WTC11 (cell line): ENCODE measurements around the gene CISH. TPM values are rescaled to one million over a fixed set of nuclear protein-coding genes. Genes with fewer than 3 reads are reported as not detected.

ENCODE experiments used
- ATAC-seq: fragments of 200-7000 bp; cut with Tn5 transposase; 2 replicates; pipeline ENCODE4 v1.10.0; 2021; ENCODE audit warnings: mild to moderate bottlenecking, moderate library complexity
- CTCF ChIA-PET: fragments of 300-600 bp; sonication (Branson Sonifier 250); formaldehyde crosslinking; loops from one replicate; lab custom pipeline; 2021; ENCODE audit warnings: antibody characterized with exemption; lab: Charles Lee
- POLR2A ChIA-PET: fragments of 350-600 bp; sonication (Branson Sonifier 250); formaldehyde crosslinking; loops from one replicate; lab custom pipeline; 2021; ENCODE audit warnings: antibody characterized with exemption; lab: Charles Lee
- DNase-seq: peaks from one replicate; pipeline ENCODE4 v3.0.0; 2021; ENCODE audit warnings: low spot score
- H3K27ac Mint-ChIP-seq: 2 replicates; pipeline ENCODE4 v1.8.0; 2021; ENCODE audit warnings: mixed read lengths
- H3K27me3 Mint-ChIP-seq: 2 replicates; pipeline ENCODE4 v1.8.0; 2021; ENCODE audit warnings: low read depth, mild to moderate bottlenecking, moderate library complexity, mixed read lengths
- H3K36me3 Mint-ChIP-seq: 2 replicates; pipeline ENCODE4 v1.8.0; 2021; ENCODE audit warnings: mixed read lengths
- H3K4me1 Mint-ChIP-seq: 2 replicates; pipeline ENCODE4 v1.8.0; 2022; ENCODE audit warnings: mixed read lengths
- H3K4me3 Mint-ChIP-seq: 2 replicates; pipeline ENCODE4 v1.8.0; 2021; ENCODE audit warnings: mild to moderate bottlenecking, moderate library complexity, mixed read lengths
- H3K9me3 Mint-ChIP-seq: 2 replicates; pipeline ENCODE4 v1.8.0; 2021; ENCODE audit warnings: mixed read lengths
- ESRRA ChIP-seq: sonication (generic); formaldehyde crosslinking; IDR thresholded peaks from 2 replicates; pipeline ENCODE4 v1.8.1; 2022; ENCODE audit warnings: mild to moderate bottlenecking, missing genetic modification reagents, borderline replicate concordance
- FOXK1 ChIP-seq: sonication (generic); formaldehyde crosslinking; IDR thresholded peaks from 2 replicates; pipeline ENCODE4 v1.8.0; 2022; ENCODE audit warnings: mild to moderate bottlenecking, moderate library complexity, missing genetic modification reagents
- GTF2I ChIP-seq: fragments of 250-450 bp; sonication (Bioruptor Pico); conservative IDR thresholded peaks from 2 replicates; pipeline ENCODE4 v1.4.0; 2021; ENCODE audit warnings: mild to moderate bottlenecking
- JUN ChIP-seq: sonication (generic); formaldehyde crosslinking; IDR thresholded peaks from 2 replicates; pipeline ENCODE4 v1.8.0; 2023; ENCODE audit warnings: mild to moderate bottlenecking, missing genetic modification reagents
- NR1H2 ChIP-seq: sonication (generic); formaldehyde crosslinking; IDR thresholded peaks from 2 replicates; pipeline ENCODE4 v1.9.0; 2021; ENCODE audit warnings: mild to moderate bottlenecking, moderate library complexity, missing genetic modification reagents
- NR2C2 ChIP-seq: sonication (generic); formaldehyde crosslinking; IDR thresholded peaks from 2 replicates; pipeline ENCODE4 v1.8.0; 2022; ENCODE audit warnings: mild to moderate bottlenecking, missing genetic modification reagents
- PRRX2 ChIP-seq: fragments of 250-450 bp; sonication (Bioruptor Pico); IDR thresholded peaks from 2 replicates; pipeline ENCODE4 v1.8.0; 2021; ENCODE audit warnings: mild to moderate bottlenecking
- SMAD3 ChIP-seq: sonication (generic); formaldehyde crosslinking; IDR thresholded peaks from 2 replicates; pipeline ENCODE4 v1.8.0; 2022; ENCODE audit warnings: missing genetic modification reagents, mild to moderate bottlenecking, borderline replicate concordance
- SMAD4 ChIP-seq: sonication (generic); formaldehyde crosslinking; IDR thresholded peaks from 2 replicates; pipeline ENCODE4 v1.8.0; 2022; ENCODE audit warnings: mild to moderate bottlenecking, missing genetic modification reagents
- SP1 ChIP-seq: sonication (generic); formaldehyde crosslinking; conservative IDR thresholded peaks from 2 replicates; pipeline ENCODE4 v1.8.1; 2022; ENCODE audit warnings: missing genetic modification reagents
- TEAD4 ChIP-seq: sonication (generic); formaldehyde crosslinking; IDR thresholded peaks from 2 replicates; pipeline ENCODE4 v1.8.0; 2022; ENCODE audit warnings: mild to moderate bottlenecking, missing genetic modification reagents
- TP53 ChIP-seq: sonication (generic); formaldehyde crosslinking; IDR thresholded peaks from 2 replicates; pipeline ENCODE4 v1.8.1; 2023; ENCODE audit warnings: mild to moderate bottlenecking, missing genetic modification reagents
- ZNF138 ChIP-seq: sonication (generic); formaldehyde crosslinking; conservative IDR thresholded peaks from 2 replicates; pipeline ENCODE4 v1.8.1; 2022; ENCODE audit warnings: mild to moderate bottlenecking, moderate library complexity, missing genetic modification reagents
- ZNF219 ChIP-seq: sonication (generic); formaldehyde crosslinking; IDR thresholded peaks from 2 replicates; pipeline ENCODE4 v1.8.0; 2023; ENCODE audit warnings: missing genetic modification reagents, mild to moderate bottlenecking, borderline replicate concordance
- ZNF263 ChIP-seq: sonication (generic); formaldehyde crosslinking; IDR thresholded peaks from 2 replicates; pipeline ENCODE4 v1.8.1; 2022; ENCODE audit warnings: low read depth, mild to moderate bottlenecking, moderate library complexity, missing genetic modification reagents
- ZNF671 ChIP-seq: fragments of 250-450 bp; sonication (Bioruptor Pico); IDR thresholded peaks from 2 replicates; pipeline ENCODE4 v1.8.0; 2021; ENCODE audit warnings: mild to moderate bottlenecking
- total RNA-seq: library from RNA; stranded (reverse); gene quantifications from 3 replicates; pipeline ENCODE4 v1.2.3, GENCODE V29; 2021
- TF ChIP-seq, protein P1 (sequence below): sonication (generic); formaldehyde crosslinking; IDR thresholded peaks from 2 replicates; pipeline ENCODE4 v1.8.1; 2023; ENCODE audit warnings: mild to moderate bottlenecking, missing genetic modification reagents
- TF ChIP-seq, protein P2 (sequence below): sonication (generic); formaldehyde crosslinking; IDR thresholded peaks from 2 replicates; pipeline ENCODE4 v1.8.0; 2022; ENCODE audit warnings: mild to moderate bottlenecking, missing genetic modification reagents
- TF ChIP-seq, protein P3 (sequence below): fragments of 250-450 bp; sonication (Bioruptor Pico); IDR thresholded peaks from 2 replicates; pipeline ENCODE4 v1.9.0; 2021; ENCODE audit warnings: mild to moderate bottlenecking
- TF ChIP-seq, protein P4 (sequence below): sonication (generic); formaldehyde crosslinking; IDR thresholded peaks from 2 replicates; pipeline ENCODE4 v1.8.1; 2022; ENCODE audit warnings: mild to moderate bottlenecking, missing genetic modification reagents, moderate library complexity, borderline replicate concordance
- TF ChIP-seq, protein P5 (sequence below): sonication (generic); formaldehyde crosslinking; IDR thresholded peaks from 2 replicates; pipeline ENCODE4 v1.8.1; 2023; ENCODE audit warnings: mild to moderate bottlenecking, moderate library complexity, missing genetic modification reagents

Gene CISH
- total RNA-seq, 1 experiment from 2014 or later = 2.4 TPM

DNA sequence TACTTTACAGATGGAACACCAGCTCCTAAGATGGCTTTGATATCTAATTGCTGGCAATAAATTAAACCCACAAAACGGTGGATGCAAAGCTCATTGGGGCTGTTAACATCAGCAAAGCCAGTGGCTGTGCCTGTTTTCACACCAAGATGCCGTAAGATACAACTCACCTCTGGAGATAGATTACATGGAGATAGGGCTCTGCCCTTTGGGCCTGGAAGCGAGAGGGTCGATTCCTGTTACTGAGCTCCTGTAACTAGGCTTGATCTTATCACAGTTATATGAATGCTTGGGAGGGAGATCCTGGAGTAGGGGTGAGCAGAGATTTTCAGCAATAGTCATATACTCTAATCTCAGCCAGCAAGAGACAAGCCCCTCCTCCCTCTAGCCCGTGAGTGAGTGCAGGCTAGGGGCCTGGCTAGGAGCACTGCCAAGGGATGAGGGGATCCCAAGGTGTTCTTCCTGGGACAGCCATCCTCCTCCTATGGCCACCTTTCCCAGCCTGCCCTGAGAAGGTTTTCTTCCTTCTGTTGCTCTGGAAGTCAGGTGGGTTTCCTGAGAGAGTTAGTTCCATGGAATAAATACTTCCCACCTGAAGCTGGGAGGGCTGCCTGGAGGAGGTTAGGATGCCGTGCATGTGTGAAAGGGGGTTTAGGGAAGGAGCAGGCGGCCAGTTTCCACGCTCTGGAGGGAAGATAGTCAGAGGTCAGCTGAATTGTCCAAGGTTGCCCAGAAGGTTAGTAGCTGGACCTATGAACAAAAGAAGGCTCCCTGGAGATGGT, 45.0 kb upstream of the CISH start:
- no peak overlapping the region for H3K27ac Mint-ChIP-seq
- no peaks in the 10 kb centered on the region for H3K36me3 Mint-ChIP-seq
- CTCF ChIA-PET = interaction anchor here (0.6 to 3.1 kb wide), 2 partner anchors 40 to 206 kb away, joined by 3 to 11 read pairs; partner anchors contain the start of gene MAPKAPK3
- H3K4me3 Mint-ChIP-seq = no peak overlapping the region
- ATAC-seq (no peak), DNase-seq (no peak)
- TF ChIP-seq TEAD4 (CRISPR knock-in tag) = no peak
- TF ChIP-seq PRRX2 (CRISPR knock-in tag) = no peak
- no peak for TF ChIP-seq GTF2I
- no peak for TF ChIP-seq SP1 (CRISPR knock-in tag)
- POLR2A ChIA-PET = interaction anchor here (0.7 kb wide), 1 partner anchor 1188 kb away, joined by 3 read pairs; no protein-coding TSS in a partner anchor
- H3K4me1 Mint-ChIP-seq = peaks cover 11% of the 10 kb centered on the region
- no peaks in the 10 kb centered on the region for H3K9me3 Mint-ChIP-seq
- peaks cover 3% of the 10 kb centered on the region; the same call in 1 of the 2 replicates for H3K27me3 Mint-ChIP-seq

DNA sequence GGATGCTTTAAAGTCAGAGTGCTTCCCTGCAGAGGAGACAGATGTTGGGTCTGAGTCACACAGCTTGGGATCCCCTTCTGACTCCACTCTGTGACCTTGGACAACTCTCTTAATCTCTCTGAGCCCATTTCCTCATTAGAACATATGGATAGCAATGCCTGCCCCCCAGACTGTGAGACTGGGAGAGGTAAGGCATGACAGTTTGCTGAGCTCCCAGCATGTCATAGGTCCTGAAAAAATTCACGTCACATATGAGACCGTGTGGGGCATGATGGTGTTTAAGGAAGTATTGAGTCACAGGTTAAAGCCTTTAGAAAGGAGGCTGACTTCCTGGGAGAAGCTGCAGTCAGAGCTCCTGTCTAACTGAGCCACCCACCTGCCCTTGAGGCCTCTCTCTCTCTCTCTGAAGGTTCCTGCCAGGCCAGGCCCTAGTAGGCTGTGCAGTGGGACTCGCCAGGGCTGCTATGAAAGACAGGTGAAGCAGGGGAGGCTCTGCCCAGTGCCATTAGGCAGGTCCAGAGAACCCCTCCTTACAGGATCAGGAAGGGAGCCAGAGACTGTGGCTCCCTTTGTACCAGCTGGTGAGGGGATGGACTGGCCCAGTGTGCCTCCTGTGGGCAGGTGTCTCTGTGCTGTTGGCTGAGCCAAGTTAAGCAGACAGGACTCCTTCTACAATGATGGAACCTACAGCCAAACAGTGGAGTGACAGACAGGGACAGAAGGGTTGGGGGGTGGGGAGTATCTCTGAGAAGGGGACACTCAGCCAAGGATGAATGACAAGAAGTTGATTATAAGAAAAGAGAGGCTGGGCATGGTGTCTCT, 43.6 kb upstream of the CISH start:
- no peaks in the 10 kb centered on the region for H3K36me3 Mint-ChIP-seq
- ATAC-seq (no peak), DNase-seq (no peak)
- H3K4me1 Mint-ChIP-seq = peaks cover 16% of the 10 kb centered on the region
- H3K27ac Mint-ChIP-seq = no peak overlapping the region
- TF ChIP-seq TP53 (CRISPR knock-in tag) = no peak
- no peak for TF ChIP-seq SMAD4 (CRISPR knock-in tag)
- no peak for TF ChIP-seq ZNF263 (CRISPR knock-in tag)
- TF ChIP-seq, protein P1, sequence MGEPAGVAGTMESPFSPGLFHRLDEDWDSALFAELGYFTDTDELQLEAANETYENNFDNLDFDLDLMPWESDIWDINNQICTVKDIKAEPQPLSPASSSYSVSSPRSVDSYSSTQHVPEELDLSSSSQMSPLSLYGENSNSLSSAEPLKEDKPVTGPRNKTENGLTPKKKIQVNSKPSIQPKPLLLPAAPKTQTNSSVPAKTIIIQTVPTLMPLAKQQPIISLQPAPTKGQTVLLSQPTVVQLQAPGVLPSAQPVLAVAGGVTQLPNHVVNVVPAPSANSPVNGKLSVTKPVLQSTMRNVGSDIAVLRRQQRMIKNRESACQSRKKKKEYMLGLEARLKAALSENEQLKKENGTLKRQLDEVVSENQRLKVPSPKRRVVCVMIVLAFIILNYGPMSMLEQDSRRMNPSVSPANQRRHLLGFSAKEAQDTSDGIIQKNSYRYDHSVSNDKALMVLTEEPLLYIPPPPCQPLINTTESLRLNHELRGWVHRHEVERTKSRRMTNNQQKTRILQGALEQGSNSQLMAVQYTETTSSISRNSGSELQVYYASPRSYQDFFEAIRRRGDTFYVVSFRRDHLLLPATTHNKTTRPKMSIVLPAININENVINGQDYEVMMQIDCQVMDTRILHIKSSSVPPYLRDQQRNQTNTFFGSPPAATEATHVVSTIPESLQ = no peak
- no peak for TF ChIP-seq JUN (CRISPR knock-in tag)
- TF ChIP-seq SMAD3 (CRISPR knock-in tag) = no peak
- TF ChIP-seq, protein P2, sequence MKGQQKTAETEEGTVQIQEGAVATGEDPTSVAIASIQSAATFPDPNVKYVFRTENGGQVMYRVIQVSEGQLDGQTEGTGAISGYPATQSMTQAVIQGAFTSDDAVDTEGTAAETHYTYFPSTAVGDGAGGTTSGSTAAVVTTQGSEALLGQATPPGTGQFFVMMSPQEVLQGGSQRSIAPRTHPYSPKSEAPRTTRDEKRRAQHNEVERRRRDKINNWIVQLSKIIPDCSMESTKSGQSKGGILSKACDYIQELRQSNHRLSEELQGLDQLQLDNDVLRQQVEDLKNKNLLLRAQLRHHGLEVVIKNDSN (CRISPR knock-in tag) = no peak
- TF ChIP-seq ZNF138 (CRISPR knock-in tag) = no peak
- TF ChIP-seq NR2C2 (CRISPR knock-in tag) = no peak
- CTCF ChIA-PET = interaction anchor here (3.2 to 9.1 kb wide), 3 partner anchors 25 to 717 kb away, joined by 11 to 202 read pairs (median 110); partner anchors contain the start of genes CISH and MAPKAPK3
- peaks cover 3% of the 10 kb centered on the region; the same call in 1 of the 2 replicates for H3K27me3 Mint-ChIP-seq
- H3K4me3 Mint-ChIP-seq = no peak overlapping the region
- POLR2A ChIA-PET = interaction anchor here (0.9 kb wide), 1 partner anchor 27 kb away, joined by 3 read pairs; no protein-coding TSS in a partner anchor
- H3K9me3 Mint-ChIP-seq = no peaks in the 10 kb centered on the region

DNA sequence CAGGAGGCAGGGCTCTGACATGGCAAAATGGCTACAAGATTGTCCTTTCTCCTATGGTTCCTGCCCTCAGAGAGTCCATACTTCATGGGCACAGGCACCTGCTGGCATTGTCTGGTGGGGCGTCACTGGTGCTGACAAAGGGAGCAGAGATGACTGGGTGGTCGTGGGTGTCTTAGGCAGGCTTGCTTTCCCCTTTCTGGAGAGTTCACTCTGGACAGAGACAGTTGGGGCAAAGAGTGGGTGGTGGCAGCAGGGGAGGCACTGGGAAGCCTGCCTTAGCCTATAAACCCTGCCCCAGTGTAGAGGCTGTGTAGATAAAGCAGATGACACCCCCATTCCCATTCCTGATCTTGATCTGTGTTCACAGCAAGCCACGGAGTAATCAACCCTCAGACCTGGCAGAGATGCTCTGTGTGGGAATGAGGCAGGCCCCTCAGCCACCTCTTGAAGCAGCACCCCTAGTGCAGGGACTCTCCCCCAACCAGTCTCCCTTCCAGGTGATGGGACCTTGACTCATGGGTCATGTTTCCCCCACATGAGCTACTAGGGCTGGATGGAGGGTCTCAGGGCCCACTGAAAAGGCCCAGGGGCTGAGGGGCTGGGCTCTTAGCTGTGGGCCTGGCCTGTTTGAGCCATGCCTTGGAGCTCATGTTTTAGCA, 42.5 kb upstream of the CISH start:
- H3K4me3 Mint-ChIP-seq = no peak overlapping the region
- H3K9me3 Mint-ChIP-seq = no peaks in the 10 kb centered on the region
- ATAC-seq (no peak), DNase-seq (no peak)
- no peaks in the 10 kb centered on the region for H3K36me3 Mint-ChIP-seq
- no peak overlapping the region for H3K27ac Mint-ChIP-seq
- CTCF ChIA-PET = interaction anchor here (1.0 to 9.1 kb wide), 7 partner anchors 24 to 718 kb away, joined by 3 to 202 read pairs (median 6); partner anchors contain the start of genes CISH and MAPKAPK3
- H3K4me1 Mint-ChIP-seq = peaks cover 22% of the 10 kb centered on the region
- peaks cover 3% of the 10 kb centered on the region; the same call in 1 of the 2 replicates for H3K27me3 Mint-ChIP-seq
- POLR2A ChIA-PET = interaction anchor here (0.9 kb wide), 1 partner anchor 26 kb away, joined by 3 read pairs; no protein-coding TSS in a partner anchor
- TF ChIP-seq FOXK1 (CRISPR knock-in tag) (no peak), ESRRA (no peak), NR1H2 (CRISPR knock-in tag) (no peak), ZNF219 (CRISPR knock-in tag) (no peak), ZNF671 (CRISPR knock-in tag) (no peak)
- TF ChIP-seq, protein P3, sequence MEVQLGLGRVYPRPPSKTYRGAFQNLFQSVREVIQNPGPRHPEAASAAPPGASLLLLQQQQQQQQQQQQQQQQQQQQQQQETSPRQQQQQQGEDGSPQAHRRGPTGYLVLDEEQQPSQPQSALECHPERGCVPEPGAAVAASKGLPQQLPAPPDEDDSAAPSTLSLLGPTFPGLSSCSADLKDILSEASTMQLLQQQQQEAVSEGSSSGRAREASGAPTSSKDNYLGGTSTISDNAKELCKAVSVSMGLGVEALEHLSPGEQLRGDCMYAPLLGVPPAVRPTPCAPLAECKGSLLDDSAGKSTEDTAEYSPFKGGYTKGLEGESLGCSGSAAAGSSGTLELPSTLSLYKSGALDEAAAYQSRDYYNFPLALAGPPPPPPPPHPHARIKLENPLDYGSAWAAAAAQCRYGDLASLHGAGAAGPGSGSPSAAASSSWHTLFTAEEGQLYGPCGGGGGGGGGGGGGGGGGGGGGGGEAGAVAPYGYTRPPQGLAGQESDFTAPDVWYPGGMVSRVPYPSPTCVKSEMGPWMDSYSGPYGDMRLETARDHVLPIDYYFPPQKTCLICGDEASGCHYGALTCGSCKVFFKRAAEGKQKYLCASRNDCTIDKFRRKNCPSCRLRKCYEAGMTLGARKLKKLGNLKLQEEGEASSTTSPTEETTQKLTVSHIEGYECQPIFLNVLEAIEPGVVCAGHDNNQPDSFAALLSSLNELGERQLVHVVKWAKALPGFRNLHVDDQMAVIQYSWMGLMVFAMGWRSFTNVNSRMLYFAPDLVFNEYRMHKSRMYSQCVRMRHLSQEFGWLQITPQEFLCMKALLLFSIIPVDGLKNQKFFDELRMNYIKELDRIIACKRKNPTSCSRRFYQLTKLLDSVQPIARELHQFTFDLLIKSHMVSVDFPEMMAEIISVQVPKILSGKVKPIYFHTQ (CRISPR knock-in tag) = no peak
- TF ChIP-seq, protein P4, sequence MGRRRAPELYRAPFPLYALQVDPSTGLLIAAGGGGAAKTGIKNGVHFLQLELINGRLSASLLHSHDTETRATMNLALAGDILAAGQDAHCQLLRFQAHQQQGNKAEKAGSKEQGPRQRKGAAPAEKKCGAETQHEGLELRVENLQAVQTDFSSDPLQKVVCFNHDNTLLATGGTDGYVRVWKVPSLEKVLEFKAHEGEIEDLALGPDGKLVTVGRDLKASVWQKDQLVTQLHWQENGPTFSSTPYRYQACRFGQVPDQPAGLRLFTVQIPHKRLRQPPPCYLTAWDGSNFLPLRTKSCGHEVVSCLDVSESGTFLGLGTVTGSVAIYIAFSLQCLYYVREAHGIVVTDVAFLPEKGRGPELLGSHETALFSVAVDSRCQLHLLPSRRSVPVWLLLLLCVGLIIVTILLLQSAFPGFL (CRISPR knock-in tag) = no peak
- TF ChIP-seq, protein P5, sequence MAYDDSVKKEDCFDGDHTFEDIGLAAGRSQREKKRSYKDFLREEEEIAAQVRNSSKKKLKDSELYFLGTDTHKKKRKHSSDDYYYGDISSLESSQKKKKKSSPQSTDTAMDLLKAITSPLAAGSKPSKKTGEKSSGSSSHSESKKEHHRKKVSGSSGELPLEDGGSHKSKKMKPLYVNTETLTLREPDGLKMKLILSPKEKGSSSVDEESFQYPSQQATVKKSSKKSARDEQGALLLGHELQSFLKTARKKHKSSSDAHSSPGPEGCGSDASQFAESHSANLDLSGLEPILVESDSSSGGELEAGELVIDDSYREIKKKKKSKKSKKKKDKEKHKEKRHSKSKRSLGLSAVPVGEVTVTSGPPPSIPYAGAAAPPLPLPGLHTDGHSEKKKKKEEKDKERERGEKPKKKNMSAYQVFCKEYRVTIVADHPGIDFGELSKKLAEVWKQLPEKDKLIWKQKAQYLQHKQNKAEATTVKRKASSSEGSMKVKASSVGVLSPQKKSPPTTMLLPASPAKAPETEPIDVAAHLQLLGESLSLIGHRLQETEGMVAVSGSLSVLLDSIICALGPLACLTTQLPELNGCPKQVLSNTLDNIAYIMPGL (CRISPR knock-in tag) = no peak
